ENCODE results near the gene PCED1A. TPM values are rescaled to one million over a fixed set of nuclear protein-coding genes. Genes with fewer than 3 reads are reported as not detected.
A peak's percentile ranks its signal among the peaks of the same experiment; 100 is the strongest.

PCED1A gene
- total and polyA plus RNA-seq, 9 of the 15 experiments (the other 6 are each of a cell fraction or from before 2014, with no cell fraction given): 1.5 to 11.5 (median 5.9) TPM

- TF ChIP-seq ZBTB33 (CRISPR knock-in tag; IDR thresholded peaks at IDR 0.05) (peak; percentile 79; the same call in 1 of the 2 replicates), VEZF1 (CRISPR knock-in tag; IDR thresholded peaks at IDR 0.05) (no peak; the same call in 1 of the 2 replicates), MNT (conservative IDR thresholded peaks at IDR 0.05) (peak; percentile 98 to 99), BCL6 (CRISPR knock-in tag; IDR thresholded peaks at IDR 0.05) (no peak), BRCA1 (IDR thresholded peaks at IDR 0.05) (no peak), BRCA1 (CRISPR knock-in tag; IDR thresholded peaks at IDR 0.05) (no peak), SIN3B (IDR thresholded peaks at IDR 0.05; ENCODE audit: low read depth) (peak; percentile 65; the same call in 1 of the 2 replicates), ZNF263 (CRISPR knock-in tag; IDR thresholded peaks at IDR 0.05; ENCODE audit: borderline replicate concordance) (no peak), KLF16 (IDR thresholded peaks at IDR 0.05) (no peak), ARHGAP35 (IDR thresholded peaks at IDR 0.05; ENCODE audit: partially characterized antibody) (no peak), MYBL2 (IDR thresholded peaks at IDR 0.05; ENCODE audit: low read depth) (no peak), MYBL2 (CRISPR knock-in tag; IDR thresholded peaks at IDR 0.05; ENCODE audit: borderline replicate concordance) (no peak), HDAC6 (IDR thresholded peaks at IDR 0.05; ENCODE audit: low read depth, low read length) (no peak), WHSC1 (IDR thresholded peaks at IDR 0.05; ENCODE audit: low read length) (no peak), ZNF785 (CRISPR knock-in tag; IDR thresholded peaks at IDR 0.05) (no peak), ERF (CRISPR knock-in tag; IDR thresholded peaks at IDR 0.05) (0 out of 2 replicates have a peak, but pooled peaks have one; percentile 73), MCM3 (IDR thresholded peaks at IDR 0.05) (no peak), HINFP (tag; conservative IDR thresholded peaks at IDR 0.05; ENCODE audit: low read depth) (no peak)
- TF ChIP-seq, protein P1, sequence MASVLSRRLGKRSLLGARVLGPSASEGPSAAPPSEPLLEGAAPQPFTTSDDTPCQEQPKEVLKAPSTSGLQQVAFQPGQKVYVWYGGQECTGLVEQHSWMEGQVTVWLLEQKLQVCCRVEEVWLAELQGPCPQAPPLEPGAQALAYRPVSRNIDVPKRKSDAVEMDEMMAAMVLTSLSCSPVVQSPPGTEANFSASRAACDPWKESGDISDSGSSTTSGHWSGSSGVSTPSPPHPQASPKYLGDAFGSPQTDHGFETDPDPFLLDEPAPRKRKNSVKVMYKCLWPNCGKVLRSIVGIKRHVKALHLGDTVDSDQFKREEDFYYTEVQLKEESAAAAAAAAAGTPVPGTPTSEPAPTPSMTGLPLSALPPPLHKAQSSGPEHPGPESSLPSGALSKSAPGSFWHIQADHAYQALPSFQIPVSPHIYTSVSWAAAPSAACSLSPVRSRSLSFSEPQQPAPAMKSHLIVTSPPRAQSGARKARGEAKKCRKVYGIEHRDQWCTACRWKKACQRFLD (CRISPR knock-in tag; IDR thresholded peaks at IDR 0.05): peak; percentile 71; the same call in 1 of the 2 replicates
- TF ChIP-seq, protein P2, sequence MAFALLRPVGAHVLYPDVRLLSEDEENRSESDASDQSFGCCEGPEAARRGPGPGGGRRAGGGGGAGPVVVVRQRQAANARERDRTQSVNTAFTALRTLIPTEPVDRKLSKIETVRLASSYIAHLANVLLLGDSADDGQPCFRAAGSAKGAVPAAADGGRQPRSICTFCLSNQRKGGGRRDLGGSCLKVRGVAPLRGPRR (CRISPR knock-in tag; IDR thresholded peaks at IDR 0.05): no peak
Observed at GRCh38 chr20:2840138-2840966, at the start of gene PCED1A, which contains the start of gene VPS16 (continued).
